GM21528 (cell line): ENCODE results near the gene ZNF236.
A peak's percentile ranks its signal among the peaks of the same experiment; 100 is the strongest.

Experiments
- ATAC-seq: cut with Tn5 transposase; IDR thresholded peaks from one replicate; pipeline ENCODE4 v1.9.1; 2021; ENCODE audit warnings: mild to moderate bottlenecking, moderate library complexity; ENCODE audit not compliant: unreplicated experiment, low FRiP score

Gene ZNF236

DNA sequence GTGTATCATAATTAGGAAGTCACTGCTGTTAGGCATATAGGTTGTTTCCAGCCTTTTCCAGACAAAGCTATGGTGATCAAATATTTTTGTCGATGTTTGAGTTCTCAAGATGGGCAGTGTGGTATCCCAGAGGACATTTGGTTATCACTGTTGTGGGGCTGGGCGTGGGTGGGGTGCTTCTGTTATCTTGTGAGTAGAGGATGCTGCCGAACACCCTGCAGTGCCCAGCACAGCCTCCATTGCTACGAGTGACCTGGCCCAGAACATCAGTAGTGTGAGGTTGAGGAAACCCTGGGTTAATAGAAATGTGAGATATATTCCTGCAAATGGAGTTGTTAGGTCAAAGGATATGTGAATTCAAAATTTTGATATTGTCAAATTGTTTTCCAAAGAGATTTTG lies 33.2 kb downstream of the ZNF236 start:
- ATAC-seq, result no peak

DNA sequence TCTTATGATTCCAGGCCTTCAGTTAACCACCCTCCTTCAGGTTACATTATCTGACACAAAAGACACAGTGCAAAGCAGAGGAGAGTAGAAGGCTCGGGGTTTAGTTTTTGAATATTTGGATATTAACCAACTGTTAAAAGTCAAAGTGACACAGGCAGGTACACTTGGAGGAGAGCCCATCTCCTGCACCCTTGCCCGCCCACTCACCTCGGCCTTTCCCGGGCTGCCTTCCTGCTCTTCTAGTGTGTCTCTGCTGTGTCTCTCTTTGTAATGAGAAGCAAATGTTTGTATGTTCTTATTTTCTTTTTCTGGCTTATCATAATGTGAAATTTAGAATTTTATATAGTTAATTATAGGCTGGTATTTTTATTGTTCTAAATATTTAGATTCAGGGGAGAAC lies 35.1 kb downstream of the ZNF236 start:
- no peak for ATAC-seq

DNA sequence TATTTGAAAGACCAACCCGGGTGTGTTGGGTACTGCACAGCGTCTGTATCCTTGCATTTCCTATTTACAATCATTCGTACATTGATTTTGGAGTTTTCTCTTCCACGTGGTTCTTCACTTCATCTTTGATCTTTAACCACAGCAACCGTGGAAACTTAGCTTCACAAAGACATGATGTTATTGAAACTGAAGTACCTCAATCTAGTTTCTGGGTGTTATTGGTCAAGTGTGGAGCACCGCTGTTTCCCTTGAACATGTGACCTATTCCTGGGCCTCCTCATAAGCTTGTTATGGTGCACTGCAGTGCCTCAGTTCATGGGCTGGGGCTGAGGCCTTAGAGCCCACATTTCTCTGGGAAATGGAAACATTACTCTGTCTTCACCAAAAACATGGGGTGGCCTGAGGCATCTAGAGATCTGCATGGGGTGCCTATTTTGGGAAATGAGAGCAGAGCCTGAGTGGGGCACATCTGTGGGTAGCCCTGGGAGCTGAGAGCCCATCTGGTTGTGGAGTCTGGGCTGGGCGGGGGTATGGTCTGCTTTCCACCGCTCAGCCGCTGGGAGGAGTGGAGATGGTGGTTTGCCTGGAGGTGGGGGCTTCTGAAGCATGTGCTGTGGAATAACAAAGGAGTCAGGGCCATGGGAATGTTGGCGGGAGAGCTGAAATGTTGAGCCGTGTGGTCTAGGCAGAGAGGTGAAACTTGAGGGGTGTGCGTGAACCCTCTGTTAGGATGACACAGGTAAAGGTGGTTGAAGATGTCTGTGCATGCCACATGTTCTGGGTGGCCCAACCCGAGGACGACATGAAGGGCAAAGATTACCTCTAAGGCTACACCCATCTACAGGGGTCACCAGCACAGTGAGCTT lies 37.4 kb downstream of the ZNF236 start:
- peak; percentile 56 for ATAC-seq

DNA sequence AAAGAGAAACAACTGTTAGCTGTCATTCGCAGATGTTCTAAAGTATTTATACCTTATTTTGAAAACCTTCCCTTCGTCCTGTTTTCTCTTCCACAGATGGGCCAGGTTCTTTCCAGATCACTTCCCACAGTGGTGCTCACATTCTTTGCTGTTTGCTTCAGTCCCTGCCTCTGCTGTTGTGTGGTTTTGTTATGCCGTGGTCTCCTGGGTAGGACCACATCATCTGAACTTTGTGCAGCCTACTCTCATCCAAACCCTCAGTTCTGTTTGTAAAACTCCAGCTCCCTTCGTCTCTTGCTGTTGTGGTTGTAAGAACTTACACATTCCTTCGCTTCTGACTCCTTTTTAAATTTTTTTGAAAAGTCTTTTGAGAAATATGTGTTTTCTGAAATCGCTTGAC lies 38.1 kb downstream of the ZNF236 start:
- no peak for ATAC-seq

DNA sequence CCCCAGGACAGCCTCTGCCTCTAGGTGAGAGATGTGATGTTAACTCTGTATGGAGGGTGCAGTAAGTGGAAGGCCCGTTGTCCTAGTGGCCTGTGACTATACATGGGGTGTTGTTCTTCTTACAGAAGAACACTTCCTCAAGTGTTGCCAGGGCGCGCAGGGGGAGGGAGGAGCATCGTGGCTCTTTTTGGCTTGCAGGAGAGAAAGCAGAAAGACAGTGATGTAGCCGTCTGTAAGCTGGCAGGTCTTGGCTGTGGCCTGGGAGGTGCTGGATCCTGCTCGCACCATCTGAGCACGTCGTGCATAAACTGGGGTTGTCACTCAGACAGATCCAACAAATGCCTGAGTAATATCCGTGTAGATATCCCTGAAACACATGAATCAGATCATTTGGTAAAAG lies 44.3 kb downstream of the ZNF236 start:
- ATAC-seq, result no peak

DNA sequence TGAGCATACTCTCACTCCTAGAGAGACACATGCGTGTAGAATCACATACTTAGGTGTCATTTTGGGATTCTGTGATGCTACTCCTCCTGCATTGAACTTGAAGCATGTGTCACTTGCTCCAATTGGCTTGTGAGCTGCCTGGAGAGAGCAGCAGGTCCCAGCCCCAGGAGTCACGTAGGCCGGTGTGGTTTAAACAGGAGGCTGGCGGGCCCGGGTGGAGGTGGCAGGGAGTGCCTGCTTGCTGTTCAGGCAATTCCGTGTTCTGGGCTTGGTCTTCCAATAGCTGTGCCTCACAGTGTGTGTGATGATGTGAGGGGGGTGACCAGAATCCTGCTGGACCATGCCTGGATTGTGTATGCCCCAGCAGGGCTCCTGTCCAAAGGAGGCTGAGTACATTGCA lies 51.0 kb downstream of the ZNF236 start:
- no peak for ATAC-seq

DNA sequence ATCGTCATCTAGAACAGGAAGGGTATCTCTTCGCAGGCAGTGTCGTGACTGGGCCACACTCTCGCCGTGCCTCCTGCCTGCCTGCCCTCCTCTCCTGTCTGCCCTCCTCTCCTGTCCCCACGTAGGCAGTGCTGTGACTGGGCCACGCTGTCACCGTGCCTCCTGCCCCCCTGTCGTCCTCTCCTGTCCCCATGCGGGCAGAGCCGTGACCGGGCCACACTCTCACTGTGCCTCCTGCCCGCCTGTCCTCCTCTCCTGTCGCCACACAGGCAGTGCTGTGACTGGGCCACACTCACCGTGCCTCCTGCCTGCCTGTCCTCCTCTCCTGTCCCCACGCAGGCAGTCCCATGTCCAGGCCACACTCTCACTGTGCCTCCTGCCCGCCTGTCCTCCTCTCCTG lies 51.4 kb downstream of the ZNF236 start:
- ATAC-seq, result no peak

DNA sequence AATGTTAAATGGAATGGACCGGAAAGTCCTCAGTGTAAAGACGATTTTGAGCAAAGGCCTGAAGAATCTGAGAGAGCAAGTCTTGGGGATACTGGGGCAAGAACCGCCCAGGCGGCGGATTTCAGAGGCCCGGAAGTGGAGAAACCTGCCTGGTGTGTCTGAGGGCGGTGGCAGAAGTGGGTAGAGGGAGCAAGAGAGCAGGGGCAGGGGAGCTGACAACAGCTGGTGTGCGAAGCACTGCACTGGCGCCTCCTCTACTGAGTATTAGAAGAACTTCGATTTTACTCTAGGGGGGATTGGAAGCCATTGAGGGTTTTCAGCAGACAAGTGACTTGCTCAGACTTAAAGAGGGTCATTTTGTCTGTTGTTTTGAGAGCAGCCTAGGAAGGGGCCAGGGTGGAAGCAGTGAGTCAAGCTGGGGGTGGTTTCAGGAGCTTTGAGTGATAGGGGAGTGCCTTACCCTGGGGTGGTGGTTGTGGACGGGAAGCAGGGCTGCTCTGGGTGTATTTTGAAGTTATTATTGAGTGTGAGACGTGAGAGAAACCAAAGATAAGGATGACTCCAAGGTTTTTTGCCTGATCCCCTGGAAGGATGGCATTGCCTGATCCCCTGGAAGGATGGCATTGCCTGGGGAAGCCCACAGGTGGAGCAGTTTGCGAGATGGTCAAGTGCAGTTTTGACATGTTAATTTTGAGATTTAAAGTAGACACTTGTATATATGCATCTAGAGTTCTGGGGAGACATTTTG lies 52.5 kb downstream of the ZNF236 start:
- ATAC-seq, result no peak

DNA sequence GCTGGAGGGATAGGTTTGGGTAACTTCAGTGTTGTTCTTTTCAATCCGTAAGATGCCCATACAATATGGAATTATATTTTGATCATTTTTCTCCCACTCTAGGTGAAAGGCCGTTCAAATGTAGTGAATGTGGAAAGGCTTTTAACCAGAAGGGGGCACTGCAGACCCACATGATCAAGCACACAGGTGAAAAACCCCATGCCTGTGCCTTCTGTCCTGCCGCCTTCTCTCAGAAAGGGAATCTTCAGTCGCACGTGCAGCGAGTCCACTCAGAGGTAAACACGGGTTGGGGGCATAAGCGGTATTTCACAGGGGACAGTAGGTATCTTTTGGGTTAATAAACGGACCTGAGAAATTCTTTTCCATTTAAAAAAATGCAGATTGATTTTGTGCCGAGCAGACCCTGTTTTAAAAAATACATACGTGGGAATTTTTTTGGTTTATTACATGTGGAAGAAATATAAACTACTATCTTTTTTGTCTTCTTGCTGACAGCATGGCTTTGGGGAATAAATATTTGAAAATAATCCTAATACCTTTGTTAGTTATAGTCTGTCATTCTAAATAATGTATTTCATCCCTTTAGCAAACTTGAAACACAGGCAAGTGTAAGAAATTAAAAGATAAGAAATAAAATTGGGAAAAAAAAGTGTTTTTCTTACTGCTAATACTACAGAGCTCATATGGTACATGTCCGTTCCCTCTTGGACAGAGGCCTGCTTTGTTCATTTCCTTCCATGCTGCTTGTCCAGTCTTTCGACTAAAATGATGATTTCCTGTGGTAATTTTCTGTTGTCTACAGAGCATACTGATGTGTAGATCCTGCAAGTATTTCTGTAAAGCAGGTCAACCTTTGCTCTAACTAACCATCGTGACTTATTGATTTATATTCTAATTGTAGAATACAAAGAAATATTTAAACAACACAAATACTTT lies 53.3 kb downstream of the ZNF236 start:
- no peak for ATAC-seq

DNA sequence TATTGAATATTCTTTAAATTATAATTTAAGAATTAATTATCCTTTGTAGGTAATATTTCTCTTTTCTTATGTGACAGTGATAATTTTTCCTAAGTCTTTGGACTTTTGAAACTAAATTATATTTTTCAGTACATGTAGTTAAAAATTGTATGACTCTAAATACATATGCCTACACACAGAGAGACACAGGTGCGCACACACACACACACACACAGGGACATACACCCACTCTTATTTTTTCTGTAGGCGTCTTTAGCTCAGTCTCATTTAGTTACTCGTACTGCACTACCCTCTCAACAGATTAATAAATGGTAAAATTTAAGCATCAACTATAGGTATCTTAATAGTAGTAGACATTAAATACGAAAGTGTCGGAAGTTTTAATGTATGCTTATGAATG lies 56.1 kb downstream of the ZNF236 start:
- ATAC-seq, result no peak

DNA sequence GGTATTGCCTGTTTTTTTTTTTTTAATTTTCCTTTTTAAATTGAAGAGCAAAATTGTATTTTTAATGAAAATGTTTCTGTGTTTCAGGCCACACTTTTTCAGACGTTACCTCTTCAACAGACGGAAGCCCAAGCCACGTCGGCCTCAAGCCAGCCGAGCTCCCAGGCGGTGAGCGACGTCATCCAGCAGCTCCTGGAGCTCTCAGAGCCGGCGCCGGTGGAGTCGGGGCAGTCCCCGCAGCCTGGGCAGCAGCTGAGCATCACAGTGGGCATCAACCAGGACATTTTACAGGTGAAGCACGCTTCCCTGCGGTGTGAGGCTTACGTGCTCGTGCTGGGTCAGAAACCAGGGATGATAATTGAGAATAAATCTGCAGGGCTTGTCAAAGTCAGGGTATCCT lies 57.7 kb downstream of the ZNF236 start:
- no peak for ATAC-seq

DNA sequence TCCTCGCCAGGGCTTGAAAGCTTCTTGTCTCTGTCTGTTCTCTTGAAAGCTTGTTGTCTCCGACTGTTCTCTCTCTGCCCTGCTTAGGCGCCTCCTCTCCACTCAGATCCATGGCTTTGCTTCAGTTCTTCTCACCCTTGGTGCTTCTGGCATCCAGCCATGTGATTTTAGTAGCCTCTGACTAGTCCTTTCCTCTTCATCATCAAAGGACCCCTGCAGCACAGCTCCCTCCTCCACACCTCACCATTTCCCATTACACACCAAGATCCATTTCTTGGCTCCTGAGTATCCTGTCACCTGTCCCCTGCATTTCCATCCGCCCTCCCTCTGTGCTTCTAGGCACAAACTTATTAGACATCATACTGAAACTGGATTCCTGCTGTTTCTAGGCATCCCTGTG lies 59.4 kb downstream of the ZNF236 start:
- no peak for ATAC-seq

DNA sequence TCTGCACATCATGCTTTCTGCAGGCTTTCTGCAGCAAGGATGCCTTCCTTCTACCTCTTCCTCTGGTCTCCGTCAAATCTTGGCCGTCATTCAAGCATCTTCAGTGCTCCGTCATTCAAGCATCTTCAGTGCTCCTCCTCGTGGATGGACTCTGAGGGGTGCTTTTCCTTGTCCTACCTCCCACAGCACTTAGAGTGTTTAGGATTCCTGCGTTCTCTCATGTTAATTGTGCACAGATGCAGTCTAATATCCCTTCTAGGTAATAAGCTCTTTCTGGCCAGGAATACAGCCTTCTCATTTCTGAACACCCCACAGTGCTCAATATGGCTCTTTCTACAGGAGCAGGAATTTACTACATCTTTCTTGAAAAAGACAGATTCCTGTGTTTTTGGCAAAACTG lies 59.8 kb downstream of the ZNF236 start:
- no peak for ATAC-seq

DNA sequence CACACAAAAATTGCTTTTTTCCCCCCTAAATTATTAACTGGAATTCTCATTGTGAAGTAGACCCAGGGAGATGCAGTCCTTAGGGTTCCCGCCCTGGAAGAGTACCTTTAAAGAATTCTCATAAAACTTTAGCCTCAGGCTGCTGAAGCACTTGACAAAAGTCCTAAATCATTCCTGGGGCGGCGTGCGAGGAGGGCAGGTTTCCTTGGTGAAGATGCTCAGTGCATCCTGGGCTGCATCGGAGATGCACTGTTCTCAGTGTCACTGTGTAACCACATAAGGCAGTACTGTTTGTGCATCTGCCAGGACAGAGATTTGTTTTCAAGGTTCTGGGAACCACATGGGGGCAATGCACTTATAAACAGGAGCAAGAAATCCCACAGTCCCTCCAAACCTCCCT lies 62.6 kb downstream of the ZNF236 start:
- no peak for ATAC-seq

DNA sequence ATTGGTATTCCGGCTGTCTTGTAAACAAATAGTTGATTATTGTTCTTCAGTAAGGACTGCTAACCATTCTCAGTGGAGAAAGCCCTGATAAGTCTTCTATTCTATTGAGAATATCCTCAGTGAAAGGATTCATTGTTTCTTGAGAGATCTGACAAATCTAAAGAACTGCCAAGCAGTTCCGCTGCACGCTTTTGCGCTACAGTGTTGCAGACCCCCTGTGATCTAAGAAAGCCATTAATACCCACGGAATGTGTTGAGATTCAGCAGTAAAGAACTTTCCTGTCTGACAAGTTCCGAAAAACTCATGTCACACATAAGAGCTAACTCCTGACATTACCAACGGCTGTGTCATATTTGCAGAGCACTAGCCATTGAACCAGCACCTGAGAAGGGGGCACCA lies 63.8 kb downstream of the ZNF236 start:
- no peak for ATAC-seq

DNA sequence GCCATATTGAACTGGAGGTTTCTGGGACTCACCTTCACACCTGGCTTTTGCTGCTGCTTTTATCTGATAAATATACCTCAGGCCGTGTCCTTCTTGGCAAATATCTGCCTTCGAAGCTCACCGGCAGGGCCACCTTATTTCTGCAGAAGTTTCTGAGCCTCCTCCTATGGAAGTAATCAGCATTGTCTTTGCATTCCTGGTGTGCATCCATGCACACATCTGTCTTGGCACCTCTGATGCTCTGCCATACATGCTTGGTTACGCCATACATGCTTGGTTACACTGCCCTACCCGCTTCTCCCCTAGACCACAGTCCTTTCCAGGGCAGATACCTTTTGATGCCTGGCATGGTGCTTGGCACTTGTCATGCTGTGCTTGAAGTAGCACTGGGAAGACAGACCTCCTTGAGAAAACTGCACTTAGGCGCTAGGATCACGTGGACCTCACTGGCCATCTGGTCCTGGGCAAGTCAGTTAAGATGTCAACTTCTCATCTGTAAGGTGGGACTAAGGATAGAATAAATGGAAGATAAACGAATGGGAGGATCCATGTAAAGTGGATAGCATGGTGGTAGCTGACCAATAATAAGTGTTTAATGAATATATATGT lies 66.8 kb downstream of the ZNF236 start:
- ATAC-seq, result no peak

DNA sequence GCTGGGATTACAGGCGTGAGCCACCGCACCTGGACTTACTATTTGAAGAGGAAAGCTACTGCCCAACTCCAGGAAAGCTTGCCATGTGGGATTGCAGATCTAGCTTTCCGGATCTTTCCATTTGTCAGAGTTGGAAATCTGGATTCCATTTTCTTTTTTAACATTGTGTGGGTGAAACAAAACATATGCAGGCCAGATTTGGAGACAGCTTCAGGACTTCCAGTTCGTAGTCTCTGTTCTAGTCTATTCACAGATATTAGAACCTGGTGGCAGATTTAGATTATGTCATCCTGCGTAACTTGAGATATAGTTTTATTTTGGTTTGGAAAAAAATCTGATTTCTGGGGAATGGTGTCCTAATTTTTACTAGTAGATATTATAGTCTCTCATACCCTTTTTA lies 70.5 kb downstream of the ZNF236 start:
- ATAC-seq, result no peak

DNA sequence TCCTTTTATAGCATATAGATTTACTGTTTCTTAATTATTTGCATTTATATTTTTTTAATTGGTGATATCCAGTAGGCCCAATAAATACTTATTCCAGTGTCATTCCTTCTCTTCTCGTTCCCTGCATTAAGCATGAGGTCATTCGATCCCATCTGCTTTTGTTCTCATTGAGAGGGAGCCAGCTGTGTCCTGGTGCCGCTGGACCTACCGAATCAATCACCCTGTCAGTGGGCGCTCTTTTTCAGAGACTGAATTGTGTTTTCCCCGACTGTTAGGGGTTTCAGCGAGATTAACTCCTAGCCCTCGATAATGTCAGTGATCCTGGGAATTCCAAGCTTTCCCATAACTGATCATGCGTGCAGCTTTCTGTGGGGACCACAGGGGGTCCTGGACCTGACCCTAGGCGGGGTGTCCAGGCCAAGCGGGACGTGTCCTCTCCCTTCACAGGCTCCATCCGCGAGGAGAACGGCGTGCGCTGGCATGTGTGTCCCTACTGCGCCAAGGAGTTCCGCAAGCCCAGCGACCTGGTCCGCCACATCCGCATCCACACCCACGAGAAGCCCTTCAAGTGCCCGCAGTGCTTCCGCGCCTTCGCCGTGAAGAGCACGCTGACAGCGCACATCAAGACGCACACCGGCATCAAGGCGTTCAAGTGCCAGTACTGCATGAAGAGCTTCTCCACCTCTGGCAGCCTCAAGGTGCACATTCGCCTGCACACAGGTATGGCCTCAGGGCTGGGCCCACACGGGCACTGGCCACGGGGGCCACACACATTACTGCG lies 72.4 kb downstream of the ZNF236 start:
- ATAC-seq, result no peak

DNA sequence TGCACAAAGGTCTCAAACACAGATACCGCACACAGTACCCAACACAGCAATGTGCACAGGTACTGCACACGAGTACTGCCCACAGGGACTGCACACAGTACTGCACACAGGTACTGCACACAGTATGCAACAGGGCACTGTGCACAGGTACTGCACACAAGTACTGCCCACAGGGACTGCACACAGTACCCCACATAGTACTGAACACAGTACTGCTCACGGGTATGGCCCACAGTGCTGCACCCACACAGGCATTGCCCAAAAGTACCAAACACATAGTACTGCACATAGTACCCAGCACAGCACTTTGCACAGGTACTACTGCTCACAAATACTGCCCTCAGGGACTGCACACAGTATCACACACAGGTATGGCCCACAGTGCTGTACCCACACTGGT lies 73.1 kb downstream of the ZNF236 start:
- no peak for ATAC-seq

DNA sequence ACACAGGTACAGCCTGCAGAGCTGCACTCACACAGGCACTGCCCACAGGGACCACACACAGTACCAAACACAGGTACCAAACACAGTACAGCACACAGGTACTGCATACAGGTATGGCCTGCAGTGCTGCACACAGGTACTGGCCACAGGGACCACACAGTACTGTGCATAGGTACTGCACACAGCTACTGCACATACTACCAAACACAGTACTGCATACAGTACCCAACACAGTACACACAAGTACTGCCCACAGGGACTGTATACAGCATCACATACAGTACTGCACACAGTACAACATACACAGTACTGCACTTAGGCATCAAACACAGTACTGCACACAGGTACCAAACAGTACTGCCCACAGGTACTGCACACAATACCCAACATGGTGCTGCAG lies 74.3 kb downstream of the ZNF236 start:
- no peak for ATAC-seq
